Upper lobe of right lung (tissue), 1 donor: ENCODE results near the gene TMEM267. TPM values are rescaled to one million over a fixed set of nuclear protein-coding genes. Genes with fewer than 3 reads are reported as not detected.

Experiments
- ATAC-seq: fragments of 200-7000 bp; cut with Tn5 transposase; one replicate; pipeline ENCODE4 v1.9.1; 2020; ENCODE audit warnings: mild to moderate bottlenecking, moderate library complexity
- DNase-seq: peaks from one replicate; pipeline ENCODE4 v3.0.0-alpha.2; 2020
- H3K27ac ChIP-seq: fragments of 200-600 bp; one replicate; pipeline ENCODE4 v1.8.0; 2022
- H3K27me3 ChIP-seq: fragments of 200-600 bp; one replicate; pipeline ENCODE4 v1.8.0; 2022; ENCODE audit warnings: mild to moderate bottlenecking
- H3K36me3 ChIP-seq: fragments of 200-600 bp; one replicate; pipeline ENCODE4 v1.8.0; 2022
- H3K4me1 ChIP-seq: fragments of 200-600 bp; one replicate; pipeline ENCODE4 v1.8.0; 2022
- H3K4me3 ChIP-seq: fragments of 200-600 bp; one replicate; pipeline ENCODE4 v1.8.0; 2022; ENCODE audit warnings: mild to moderate bottlenecking
- H3K9me3 ChIP-seq: fragments of 200-600 bp; one replicate; pipeline ENCODE4 v1.8.0; 2022
- CTCF ChIP-seq: fragments of 200-600 bp; IDR thresholded peaks from one replicate; pipeline ENCODE4 v1.8.0; 2022; ENCODE audit warnings: antibody characterized with exemption
- intact Hi-C: fragments of 100-400 bp; cut with DNase I; formaldehyde crosslinking; loops from one replicate; pipeline ENCODE4 v1.11.0; 2022
- total RNA-seq: library from RNA; stranded (reverse); fragmentation: NEBNext Ultra II Directional; extraction: Animal tissue kit (Norgen Biotek cat#: 25700); gene quantifications from one replicate; pipeline ENCODE4 v1.2.1, GENCODE V29; 2021
- donor health status: DM: no; HTN: yes; CAD: no; lungs with severe emphysema.

TMEM267 gene
- total RNA-seq, 1 donor from 2014 or later: 12.0 TPM

DNA sequence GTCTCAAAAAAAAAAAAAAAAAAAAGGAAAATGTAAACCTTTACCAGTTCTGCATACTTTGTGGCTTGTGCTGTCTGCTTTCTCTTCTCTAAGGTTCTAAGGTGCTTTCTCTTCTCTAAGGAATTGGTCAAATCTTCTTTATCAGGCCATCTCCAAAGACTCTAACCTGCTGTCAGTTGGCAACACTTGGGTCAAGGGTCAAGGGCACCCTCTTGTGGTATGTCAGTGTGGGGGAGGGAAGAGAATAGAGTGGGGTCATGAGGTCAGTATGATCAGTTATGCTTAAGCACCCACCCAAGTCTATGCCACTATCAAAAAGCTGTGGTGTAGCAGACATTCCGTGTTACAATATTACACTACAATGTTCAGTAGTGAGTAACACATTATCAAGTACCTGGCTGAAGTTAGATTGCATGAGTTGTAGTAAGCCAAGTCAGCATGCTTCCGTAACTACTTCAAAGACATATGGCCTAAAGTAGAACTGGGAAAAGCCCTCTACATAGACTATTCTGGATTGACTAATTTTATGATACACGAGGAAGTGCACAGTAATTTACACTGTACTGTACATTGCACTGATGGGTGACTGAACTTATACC, 46.5 kb downstream of the TMEM267 start:
- H3K27ac ChIP-seq: no peak overlapping the region
- intact Hi-C loops: no loop called here
- no peaks in the 10 kb centered on the region for H3K9me3 ChIP-seq
- H3K36me3 ChIP-seq: no peaks in the 10 kb centered on the region
- H3K4me3 ChIP-seq: no peak overlapping the region
- H3K4me1 ChIP-seq: peaks cover 12% of the 10 kb centered on the region
- no peaks in the 10 kb centered on the region for H3K27me3 ChIP-seq
- ATAC-seq: peak; percentile 45
- DNase-seq: no peak
- no peak for TF ChIP-seq CTCF

DNA sequence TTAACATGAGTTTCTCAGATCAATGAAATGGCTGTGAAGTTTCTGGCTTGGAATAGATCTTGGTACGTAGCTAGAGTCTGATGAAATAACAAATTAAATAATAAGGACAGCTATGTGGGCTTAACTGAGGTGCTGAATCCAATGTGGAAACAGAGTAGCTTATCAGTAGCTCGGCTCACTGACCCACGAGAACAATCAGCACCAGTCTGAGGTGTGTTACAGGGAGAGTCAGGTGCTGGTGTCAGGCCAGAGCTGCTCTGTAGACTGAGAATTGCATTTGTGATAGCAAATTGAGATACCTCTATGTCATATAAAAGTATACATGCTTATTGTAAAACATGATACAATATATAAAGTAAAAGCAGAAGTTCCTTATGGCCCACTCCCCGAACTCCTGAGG, 50.3 kb downstream of the TMEM267 start:
- ATAC-seq (no peak), DNase-seq (no peak)
- no peaks in the 10 kb centered on the region for H3K9me3 ChIP-seq
- H3K4me1 ChIP-seq: peaks cover 12% of the 10 kb centered on the region
- intact Hi-C loops: no loop called here
- TF ChIP-seq CTCF: no peak
- H3K36me3 ChIP-seq: no peaks in the 10 kb centered on the region
- H3K27me3 ChIP-seq: no peaks in the 10 kb centered on the region
- no peak overlapping the region for H3K4me3 ChIP-seq
- peak overlapping the region; percentile 44 for H3K27ac ChIP-seq

DNA sequence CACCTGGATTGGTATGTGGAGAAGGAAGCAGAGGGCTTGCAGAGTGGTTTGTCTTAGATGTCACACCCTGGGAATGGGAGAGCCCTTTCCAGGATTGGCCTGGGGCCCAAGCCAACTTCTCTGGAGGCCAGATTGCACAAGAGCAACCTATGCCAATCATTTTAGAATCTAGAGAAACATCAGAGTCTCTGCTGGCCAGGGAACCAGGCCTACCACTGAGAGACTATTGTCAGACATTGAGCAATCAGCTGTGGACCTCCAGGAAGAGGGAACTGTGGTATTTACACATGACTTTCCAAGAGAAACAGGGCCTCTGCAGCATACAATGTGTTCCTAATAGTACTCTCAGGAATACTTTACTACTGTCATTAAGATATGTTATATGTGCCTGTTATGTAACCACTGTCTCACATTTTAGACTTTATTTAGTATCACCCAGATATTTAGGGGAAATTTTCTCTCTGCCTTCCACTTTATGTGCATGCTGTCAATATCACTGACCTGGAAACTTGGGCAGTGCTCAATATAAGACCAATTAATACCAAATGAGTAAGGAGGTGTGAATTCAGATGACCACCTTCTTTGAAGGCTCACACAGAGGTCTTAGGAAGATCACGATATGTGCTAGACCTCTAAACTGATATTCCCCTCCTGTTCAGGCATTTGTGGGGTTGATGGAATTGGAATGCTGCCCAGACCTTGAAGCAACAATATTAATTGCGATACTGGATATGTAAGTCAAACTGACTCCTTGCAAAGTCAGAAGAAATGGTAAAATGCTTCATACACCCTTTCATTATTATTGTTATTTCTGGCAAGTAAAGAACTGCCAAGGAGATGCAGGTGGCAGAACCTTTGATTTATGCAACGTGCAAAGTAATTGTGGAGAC, 50.9 kb downstream of the TMEM267 start:
- ATAC-seq (peak; percentile 90), DNase-seq (peak; percentile 84)
- Histone ChIP-seq H3K9me3 (no peaks in the 10 kb centered on the region), H3K27ac (peak overlapping the region; percentile 44), H3K36me3 (no peaks in the 10 kb centered on the region), H3K27me3 (no peaks in the 10 kb centered on the region), H3K4me3 (no peak overlapping the region), H3K4me1 (peaks cover 12% of the 10 kb centered on the region)
- TF ChIP-seq CTCF: no peak
- intact Hi-C loops: no loop called here

- ATAC-seq: no peak
These were observed 54.0 kb downstream of the TMEM267 start for GRCh38 chr5:43429706-43430105.

DNA sequence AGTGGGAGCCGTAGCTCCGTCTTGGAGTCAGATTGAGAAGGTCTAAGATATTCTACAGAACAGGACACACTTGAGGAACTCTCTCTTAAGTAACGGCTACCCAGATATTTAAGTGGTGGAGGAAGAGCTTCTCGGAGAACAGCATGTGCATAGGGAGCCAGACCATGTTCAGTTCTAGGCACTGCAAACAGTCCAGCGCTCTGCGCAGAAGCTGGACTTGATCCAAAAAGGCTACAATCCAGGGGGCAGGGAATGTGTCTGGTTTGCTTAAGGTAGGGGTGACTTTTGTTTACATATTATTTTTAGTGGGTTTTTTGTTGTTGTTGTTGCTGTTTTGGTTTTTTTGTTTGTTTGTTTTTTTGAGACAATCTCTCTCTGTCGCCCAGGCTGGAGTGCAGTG, 54.6 kb downstream of the TMEM267 start:
- TF ChIP-seq CTCF: no peak
- no peaks in the 10 kb centered on the region for H3K9me3 ChIP-seq
- no peaks in the 10 kb centered on the region for H3K36me3 ChIP-seq
- H3K27me3 ChIP-seq: no peaks in the 10 kb centered on the region
- ATAC-seq: peak; percentile 15
- H3K4me1 ChIP-seq: peaks cover 12% of the 10 kb centered on the region
- intact Hi-C loops: no loop called here
- no peak overlapping the region for H3K4me3 ChIP-seq
- H3K27ac ChIP-seq: no peak overlapping the region
- no peak for DNase-seq

More at GRCh38 chr5:43429706-43430105, 54.0 kb downstream of the TMEM267 start:
- H3K4me3 ChIP-seq: no peak overlapping the region
- no peaks in the 10 kb centered on the region for H3K36me3 ChIP-seq
- no peak for TF ChIP-seq CTCF
- intact Hi-C loops: no loop called here
- no peak overlapping the region for H3K27ac ChIP-seq
- H3K27me3 ChIP-seq: no peaks in the 10 kb centered on the region
- peaks cover 12% of the 10 kb centered on the region for H3K4me1 ChIP-seq
- no peak for DNase-seq
- no peaks in the 10 kb centered on the region for H3K9me3 ChIP-seq
